Stimulated activated CD8-positive, alpha-beta memory T cell treated with anti-CD3 and anti-CD28 coated beads, Interleukin-7, amount 100 ng/mL, for 48 hours (primary cell): Measurements from ENCODE around the gene TNFAIP8.

ENCODE experiments used
- DNase-seq, 2 donors: peaks; one replicate each; pipeline ENCODE4 v3.0.0-alpha.2; 2020; ENCODE audit warnings: low read depth in 1 of 2; ENCODE audit errors: extremely low read depth in 1 of 2

Gene TNFAIP8

DNA sequence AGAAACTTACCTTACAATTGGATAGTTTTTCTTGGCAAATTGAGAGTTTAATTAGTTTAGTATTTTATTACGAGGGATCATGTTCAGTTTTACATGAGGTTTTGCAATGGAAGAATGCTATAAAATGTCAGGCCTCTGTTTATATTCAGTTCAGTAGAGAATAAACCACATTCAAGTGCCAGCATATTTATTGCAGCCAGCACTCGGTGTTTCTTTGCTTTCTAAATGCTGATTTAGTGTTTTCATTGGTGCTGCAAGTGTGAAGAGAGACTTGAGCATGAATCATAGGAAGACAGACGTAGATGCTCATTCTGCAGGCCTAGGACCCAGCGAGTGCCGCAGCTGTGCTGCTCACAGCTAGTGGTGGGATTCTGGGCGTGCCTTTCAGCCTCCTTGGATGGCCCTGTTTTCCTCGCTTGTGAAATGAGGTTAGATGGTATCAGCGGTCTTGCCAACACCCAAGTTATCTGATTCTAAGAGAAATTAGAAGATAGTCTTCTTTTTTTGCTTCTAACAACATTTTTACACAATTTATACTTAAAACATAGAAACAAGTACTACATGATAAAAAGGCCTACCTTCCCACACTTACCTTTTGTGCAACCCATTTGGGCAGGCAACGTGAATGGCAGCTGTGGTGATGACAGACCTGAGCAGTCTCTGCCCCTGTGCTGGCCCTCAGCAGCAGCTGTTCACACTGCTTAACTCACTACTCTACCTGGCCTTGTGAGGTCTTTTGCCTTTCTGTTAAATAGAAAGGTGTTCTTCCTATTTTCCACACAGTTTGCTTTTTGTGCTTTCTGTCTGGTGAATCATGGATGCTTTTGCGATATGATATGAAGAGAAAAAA lies 26.8 kb upstream of the TNFAIP8 start:
- peak in 1 of 2 donors; percentile 69 for DNase-seq

DNA sequence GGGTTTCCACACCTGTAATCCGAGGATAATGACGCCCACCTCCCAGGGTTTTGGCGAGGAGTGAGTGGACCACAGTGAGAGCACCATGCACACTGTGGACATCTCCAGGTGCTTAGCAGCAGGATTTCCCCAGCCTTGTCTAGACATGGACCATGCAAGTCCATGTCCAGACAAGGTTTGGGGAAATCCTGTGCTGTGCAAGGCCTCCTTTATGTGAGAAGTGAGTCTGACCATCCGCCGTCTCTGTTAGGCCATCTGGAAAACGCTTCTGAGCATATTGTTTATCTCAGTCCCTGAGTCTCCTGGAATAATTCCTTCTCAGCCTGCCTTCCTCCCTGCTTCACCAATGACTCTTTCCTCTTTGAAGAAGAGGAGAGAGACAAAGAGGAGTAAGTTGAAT lies 26.2 kb upstream of the TNFAIP8 start:
- DNase-seq, result no peak

DNA sequence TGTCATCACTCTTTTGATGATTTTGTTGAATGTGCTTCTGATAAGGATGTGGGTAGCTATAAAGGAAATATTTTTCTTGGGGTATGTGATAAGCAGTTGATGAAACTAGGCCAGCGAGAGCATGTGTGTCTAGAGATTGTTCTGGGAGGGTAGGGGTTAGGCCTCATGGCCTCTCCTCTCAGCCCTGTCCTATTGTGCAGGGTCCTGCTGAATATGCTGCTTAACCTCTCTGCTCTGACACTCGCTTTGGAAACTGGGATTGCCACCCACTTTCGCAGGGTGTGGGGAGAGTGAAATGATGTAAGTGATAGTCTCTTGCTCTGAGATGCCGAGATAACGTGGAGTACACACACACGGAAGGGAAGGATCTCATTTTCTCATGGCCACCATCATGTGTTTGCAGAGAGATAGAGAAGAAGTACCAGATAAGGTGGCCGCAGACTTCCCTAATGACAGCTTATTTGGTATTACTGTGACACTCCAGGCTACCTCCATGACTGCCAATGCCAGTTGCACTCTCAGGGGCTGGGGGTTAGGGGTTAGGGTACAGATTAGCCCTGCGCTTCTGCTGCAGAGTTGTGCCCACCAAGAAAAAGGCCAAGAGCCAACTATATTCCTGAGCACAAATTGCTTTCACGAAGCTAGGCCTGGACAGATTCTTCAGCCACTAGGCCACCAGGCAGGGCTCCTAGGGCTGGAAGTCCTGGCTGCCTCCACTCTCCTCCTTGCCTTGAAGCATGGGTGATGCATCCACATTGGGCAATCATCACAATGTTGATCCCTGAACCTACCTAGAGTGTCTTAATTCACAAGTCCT lies 25.2 kb upstream of the TNFAIP8 start:
- DNase-seq, result peak in 1 of 2 donors; percentile 67

DNA sequence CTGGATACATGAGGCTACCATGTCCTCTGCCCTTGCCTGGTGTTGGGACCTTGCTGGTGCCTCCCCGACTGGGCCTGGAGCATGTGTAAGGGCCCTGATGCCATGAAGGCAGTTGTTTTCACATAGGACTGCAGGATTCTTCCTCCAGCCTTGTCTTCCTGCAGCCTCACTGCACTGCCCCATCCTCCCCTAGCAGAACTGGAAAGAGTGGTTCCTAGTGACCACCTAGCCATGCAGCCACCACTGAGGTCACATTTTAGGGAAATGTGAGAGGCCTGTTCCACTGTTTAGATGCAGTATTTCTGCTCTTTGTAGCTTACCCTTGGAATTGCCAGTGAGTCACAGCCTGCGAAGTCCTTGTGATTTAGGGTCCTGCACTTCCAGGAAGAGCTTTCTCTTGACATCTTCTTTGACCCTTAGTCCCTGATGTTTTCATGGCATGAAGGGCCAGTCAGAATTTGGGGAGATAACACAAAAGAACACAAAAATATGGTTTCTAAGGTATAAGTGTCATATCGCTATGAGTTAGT lies 24.2 kb upstream of the TNFAIP8 start:
- no peak for DNase-seq

DNA sequence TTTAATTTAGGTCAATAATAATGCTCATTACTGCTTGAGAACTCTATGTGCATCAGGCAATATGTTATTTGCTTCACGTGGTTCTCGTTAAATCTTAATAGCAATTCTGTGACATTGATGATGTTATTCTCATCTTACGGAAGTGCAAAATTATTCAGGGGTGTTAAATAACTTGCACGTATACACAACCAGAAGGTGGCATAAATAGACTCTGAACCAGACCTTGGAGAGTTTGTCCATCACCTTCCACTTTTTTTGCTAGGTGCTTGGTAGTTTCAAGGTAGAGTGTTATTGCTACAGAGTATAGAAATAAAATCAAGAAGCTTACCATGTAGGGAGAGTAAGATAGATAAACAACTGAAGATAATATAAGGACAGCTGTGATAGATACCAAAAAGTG lies 23.6 kb upstream of the TNFAIP8 start:
- no peak for DNase-seq

DNA sequence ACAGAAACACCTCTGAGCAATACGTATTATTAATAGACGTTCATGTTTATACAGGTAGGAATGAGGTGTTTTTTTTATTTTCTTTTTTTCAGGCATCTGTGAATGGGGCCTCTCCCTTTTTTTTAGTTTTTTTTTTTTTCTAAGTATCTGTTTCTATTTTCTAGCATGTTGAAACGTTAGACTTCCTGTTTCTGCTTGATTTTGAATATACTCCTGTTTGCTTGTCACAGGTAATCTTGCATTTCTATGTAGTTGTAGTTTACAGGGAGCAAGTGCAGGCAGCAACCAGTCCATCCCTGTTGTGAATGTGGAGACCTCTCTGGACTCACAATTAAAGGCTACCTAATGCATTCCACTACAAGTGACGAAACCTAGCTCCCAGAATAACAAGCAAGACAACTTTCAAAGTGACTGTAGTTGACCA lies 22.8 kb upstream of the TNFAIP8 start:
- no peak for DNase-seq

DNA sequence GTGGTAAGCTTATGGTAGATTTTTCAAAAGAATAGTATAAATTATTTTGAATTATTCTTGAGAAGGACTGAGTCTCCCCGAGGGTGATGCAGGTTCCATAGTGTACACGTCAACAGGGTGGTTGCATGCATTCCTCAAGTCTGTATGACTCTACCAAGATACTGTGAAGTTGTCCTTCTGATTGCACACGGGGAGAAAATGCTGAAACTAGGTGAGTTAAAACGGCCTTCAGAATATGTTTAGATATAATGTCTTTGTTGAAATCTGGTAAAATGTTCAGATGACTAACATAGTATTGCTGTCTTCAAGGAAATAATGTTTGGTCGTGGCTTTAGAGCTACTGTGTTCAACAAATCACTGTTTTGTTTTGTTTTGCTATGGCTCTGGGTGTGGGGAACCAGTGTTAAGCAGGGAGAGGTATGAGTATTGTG lies 22.4 kb upstream of the TNFAIP8 start:
- DNase-seq, result no peak

DNA sequence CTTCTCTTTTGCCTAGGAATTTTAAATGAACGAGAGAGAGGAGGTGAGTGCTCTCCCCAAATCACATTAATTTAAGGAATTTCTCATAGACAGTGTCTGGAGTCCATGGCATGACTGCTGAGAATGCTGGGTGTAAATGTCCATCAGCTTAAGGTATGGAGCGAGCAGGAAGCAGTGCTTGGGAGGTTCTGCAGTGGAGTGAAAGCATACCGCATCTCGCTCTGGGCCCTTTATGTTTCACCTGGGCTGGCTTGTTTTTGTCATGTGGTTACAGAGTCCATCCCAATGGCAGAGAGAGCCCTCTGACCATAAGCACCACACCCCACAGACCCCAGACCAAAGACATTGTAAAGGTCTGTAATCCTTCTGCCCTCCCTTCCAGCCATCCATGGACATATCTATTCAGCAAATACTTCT lies 20.6 kb upstream of the TNFAIP8 start:
- no peak for DNase-seq

DNA sequence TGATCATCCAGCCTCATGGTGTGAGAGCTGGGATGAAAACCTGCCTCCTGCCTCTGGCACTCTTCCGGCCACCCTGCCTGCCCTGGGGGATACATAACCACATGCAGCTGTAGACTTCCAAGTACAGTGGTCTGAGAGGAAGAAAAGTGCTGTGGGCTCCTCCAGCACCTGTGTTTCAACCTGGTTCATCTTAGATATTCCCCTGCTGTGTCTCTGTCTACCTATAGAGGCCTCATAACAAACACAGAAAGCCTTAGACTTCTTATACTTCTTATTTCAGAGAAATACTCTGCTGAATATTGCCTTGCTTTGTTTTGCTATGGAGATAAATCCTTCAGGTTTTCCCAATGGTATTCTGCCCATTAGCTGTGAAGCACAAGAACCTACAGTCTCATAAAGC lies 19.6 kb upstream of the TNFAIP8 start:
- DNase-seq, result no peak

DNA sequence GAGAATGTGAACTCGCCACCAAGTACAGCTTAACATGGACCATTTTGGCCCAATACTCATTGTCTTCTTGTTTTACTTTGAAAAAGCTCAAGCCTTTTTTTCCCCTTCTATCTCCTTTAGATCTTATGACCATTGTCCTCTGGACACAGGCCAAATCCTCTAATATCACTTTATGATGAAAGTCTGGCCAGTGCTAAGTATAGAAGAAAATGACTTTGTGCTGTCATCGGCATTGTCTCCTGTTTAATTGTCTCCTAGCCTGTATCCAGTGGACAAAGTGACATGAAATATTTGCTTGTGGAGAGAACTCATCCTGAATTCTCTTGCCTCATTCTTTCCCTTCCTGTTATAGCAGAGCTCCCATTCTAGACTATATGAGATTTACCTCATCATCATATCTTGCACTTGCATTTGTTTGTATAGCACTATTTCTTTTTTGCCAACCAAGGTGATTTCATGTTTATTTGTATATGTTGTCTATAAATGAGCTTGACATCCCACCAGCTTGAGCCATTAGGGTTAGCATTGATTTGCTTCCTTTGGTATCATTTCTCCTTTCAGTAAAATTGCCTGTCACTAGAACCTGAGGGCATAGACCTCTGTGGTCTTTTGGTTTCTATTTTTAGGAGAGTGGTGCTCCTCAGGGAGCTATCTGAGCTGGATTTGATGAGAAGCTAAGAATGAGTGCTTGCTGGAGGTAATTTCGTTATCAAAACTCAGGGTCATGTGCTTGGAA lies 18.8 kb upstream of the TNFAIP8 start:
- DNase-seq, result no peak

DNA sequence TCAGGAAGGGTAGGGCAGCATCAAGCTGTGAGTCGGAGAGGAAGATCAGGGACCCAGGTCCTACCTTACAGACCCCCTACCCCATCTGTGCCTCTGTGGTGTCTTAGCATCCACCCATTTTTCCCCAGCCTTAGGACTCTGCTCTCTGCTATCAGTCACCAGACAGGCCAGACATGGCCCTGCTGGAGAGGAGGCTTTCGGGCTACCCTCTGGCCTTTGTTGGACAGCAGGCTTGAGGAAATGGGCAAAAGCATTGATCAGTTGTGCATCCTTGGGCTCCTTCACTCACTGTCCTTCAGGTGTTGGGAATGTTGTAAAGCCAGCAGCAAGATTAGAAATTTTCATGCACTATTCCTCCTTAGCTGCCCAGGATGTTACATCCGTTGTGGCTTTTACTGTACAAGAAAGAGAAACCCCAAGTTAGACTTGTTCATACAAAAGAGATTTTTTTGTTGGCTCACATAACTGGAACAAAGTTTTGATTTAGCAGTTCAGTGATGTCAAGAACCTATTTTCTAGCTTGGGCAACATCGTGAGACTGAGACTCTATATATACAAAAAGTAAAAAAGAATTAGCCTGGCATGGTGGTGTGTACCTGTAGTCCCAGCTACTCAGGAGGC lies 17.4 kb upstream of the TNFAIP8 start:
- no peak for DNase-seq

DNA sequence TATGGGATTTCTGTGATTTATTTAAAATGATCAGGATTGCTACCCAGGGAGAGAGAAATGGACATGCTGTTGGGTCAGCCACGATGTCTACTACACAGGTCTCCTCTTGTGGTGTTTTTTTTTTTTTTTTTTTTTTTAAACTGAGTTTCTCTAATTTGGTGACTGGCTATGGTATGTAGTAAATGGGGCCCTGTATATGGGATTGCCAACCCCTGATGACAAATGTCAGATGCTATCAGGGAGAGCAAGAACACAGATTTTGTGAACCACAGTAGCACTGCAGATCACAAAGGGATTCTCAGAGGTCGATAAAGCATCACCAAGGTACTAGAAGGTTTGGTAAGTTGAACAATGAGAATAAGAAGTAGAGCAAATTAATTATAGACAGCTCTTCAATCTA lies 16.5 kb upstream of the TNFAIP8 start:
- DNase-seq, result no peak

DNA sequence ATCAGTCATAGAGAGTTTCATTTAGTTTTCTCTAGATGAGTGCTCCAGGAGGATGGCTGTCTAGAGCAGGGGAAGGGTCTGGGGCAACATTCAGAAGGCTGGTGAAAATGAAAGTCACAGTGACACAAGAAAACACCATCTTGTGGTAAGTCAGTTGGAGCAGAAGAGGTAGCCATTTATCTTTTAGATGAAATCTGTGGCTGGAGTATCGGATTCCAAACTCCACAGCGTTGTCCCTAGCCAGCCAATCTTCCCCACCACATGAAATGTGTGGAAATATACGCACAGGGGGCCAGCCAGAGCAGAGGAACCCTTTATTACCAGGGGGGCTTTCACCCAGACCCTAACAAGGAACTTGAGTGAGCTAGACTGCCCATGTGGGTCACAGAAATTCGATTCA lies 15.9 kb upstream of the TNFAIP8 start:
- DNase-seq, result no peak

DNA sequence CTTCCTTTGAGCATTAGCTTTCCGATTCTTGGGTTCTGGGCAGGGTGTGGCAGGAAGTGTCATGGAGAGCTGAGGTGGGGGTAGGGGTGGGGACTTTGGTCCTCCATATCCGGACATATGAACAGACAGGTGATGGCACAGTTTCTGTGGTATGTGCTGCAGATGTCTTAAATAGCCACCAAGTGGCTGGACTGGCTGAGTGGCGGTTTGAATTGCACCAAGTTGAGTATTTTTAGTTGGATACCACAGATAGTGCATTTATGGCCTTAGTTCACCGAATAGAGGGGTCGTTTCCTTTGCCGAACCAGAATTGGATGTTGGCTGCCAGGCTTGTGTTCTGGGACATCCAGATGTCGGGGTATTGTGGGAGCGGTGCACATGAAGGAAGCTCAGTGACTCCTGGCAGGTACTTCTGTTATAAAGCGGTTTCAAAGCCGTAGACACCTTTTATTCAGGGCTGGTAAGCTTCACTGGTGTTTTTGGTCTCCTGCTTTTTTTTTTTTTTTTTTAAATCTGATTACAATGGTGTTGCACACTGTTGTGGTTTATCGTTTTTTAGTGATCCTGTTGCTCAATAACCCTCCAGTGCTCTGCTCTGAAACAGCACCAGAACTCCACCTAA lies 15.1 kb upstream of the TNFAIP8 start:
- DNase-seq, result no peak

DNA sequence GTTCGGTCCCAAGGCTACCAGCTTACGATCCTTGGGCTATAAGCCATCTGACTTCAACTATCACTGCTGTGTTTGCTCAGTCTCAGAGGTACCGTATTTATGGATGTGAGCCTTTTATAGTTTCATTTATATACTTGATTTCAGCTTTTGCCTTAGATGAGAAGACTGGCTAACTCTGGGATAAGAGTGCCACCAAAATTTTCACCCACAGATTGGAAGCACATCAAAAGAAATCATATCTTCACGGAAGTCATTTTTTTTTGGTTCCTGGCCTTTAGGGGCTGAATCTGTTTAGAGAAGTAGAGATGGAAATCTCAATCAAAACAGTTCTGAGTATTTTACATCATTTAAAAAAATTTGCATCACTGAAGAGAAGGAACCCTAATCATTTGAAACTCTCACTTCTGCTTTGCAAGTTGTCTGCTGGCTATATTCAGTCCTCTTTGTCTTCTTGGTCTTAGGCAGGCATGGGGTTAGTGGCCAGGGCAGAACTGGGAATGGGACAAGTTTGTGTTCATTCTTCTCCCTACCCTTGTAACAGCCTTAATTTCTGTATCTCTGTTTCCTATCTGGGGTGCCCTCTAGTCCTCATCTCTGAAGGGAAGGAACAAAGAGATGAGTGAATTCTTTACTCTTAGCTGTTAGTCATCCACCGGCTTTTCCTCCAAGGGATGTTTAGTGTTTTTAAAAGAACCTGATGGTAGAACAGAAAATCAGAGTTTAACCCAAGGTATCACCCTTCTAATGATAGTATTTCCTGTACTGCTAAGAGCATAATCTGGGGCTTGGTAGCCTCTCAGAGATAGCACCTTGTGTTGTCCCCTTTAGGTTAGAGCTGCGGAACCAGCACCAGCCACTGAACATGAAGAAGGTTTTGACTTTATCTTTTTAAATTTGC lies 14.1 kb upstream of the TNFAIP8 start:
- DNase-seq, result no peak

DNA sequence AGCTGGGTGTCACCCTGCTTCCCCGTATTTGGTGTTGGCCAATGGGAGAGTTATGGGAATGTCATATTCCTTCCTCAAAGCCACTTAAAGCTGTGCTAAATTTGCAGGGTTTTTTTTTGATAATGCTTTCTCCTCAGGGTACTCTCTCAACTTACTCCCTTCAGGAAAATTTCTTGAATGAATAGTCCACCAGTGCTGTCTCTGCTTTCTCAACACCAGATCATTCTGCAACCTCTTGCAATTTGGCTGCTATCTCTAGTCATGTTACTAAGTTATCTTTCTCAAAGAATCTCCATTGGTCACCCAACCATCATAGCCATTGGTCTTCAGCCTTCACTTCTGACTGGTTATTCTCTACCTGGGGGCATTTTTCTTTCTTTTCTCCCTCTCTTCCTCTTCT lies 13.4 kb upstream of the TNFAIP8 start:
- DNase-seq, result no peak

DNA sequence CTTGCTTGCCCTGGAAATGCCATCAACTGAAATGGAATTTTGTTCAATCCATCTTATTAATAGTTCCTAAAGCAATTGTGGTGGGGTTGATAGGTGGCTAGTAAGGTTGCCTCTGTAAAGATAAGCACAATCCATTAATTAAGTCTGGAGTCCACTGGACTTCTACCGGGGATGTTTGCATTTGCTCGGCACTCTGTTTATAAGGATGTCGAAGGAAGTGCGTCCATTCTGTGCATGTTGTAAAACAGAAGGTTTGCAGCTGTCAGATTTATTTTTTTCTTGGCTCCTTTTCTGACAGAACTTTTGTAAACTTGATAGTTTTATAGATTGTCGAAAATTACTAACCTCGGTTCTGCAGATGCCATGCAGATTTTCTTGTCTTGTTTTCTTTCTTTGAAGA lies 12.8 kb upstream of the TNFAIP8 start:
- DNase-seq, result no peak

DNA sequence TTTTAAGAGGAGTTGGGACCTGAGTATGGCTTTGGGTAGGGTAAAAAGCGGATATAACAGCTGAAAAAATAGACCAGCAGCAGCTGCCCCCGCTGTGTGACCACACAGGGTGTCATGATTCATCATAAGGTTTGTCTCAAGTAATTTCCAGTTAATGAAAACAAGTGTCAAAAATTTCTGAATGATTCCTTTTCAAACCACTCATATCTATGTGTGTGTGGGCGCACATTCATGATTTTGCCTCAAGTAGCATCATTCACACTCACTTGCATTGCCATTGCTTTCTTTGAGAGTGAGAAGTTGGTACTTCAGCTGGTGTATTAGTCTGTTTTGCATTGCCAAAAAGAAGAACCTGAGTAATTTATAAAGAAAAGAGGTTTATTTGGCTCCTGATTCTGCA lies 12.1 kb upstream of the TNFAIP8 start:
- peak in 1 of 2 donors; percentile 70 for DNase-seq

DNA sequence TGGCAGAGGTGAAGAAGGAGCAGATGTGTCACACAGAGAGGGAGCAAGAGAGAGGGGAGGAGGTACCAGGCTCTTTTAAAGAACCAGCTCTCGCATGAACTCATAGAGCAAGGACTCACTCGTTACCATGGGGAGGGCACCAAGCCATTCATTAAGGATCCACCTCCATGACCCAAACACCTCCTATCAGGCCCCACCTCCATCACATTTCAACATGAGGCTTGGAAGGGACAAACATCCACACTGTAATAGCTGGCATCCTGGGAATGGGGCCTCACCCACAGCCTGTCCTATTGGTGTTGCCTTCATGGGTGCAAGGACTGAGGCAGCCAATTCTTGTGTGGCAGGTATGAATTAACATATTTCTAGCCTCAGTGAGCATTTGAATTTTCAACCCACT lies 11.6 kb upstream of the TNFAIP8 start:
- DNase-seq, result no peak
